Mucosa of rectum (tissue), 2 donors: ENCODE results near the gene MKRN1.
A peak's percentile ranks its signal among the peaks of the same experiment; 100 is the strongest.

ENCODE experiments used
- H3K27ac ChIP-seq, 2 donors: one replicate each; pipeline ENCODE4 v1.7.0; 2013; ENCODE audit warnings: inconsistent platforms in 2 of 2, low read depth in 2 of 2, low read length in 2 of 2
- H3K27me3 ChIP-seq, 2 donors: one replicate each; pipeline ENCODE4 v1.7.0; 2013; ENCODE audit warnings: low read length in 2 of 2; ENCODE audit not compliant: control insufficient read depth in 2 of 2, insufficient read depth in 2 of 2
- H3K36me3 ChIP-seq, 2 donors: one replicate each; pipeline ENCODE4 v1.7.0; 2013; ENCODE audit warnings: low read length in 2 of 2; ENCODE audit not compliant: control insufficient read depth in 2 of 2, insufficient read depth in 2 of 2
- H3K4me1 ChIP-seq, 2 donors: one replicate each; pipeline ENCODE4 v1.7.0; 2013; ENCODE audit warnings: low read length in 2 of 2, mild to moderate bottlenecking in 1 of 2; ENCODE audit not compliant: control insufficient read depth in 2 of 2, insufficient read depth in 2 of 2
- H3K4me3 ChIP-seq, 2 donors: one replicate each; pipeline ENCODE4 v1.7.0; 2013; ENCODE audit warnings: low read length in 2 of 2
- H3K9ac ChIP-seq, 2 donors: one replicate each; pipeline ENCODE4 v1.7.0; 2013; ENCODE audit warnings: low read length in 2 of 2, low read depth in 1 of 2, mild to moderate bottlenecking in 1 of 2
- H3K9me3 ChIP-seq, 2 donors: one replicate each; pipeline ENCODE4 v1.7.0; 2013; ENCODE audit warnings: low read length in 2 of 2; ENCODE audit not compliant: control insufficient read depth in 2 of 2
- donor health status: healthy.
- donor health status: Normal muscosa, but diverticular disease.

The MKRN1 gene, protein sequence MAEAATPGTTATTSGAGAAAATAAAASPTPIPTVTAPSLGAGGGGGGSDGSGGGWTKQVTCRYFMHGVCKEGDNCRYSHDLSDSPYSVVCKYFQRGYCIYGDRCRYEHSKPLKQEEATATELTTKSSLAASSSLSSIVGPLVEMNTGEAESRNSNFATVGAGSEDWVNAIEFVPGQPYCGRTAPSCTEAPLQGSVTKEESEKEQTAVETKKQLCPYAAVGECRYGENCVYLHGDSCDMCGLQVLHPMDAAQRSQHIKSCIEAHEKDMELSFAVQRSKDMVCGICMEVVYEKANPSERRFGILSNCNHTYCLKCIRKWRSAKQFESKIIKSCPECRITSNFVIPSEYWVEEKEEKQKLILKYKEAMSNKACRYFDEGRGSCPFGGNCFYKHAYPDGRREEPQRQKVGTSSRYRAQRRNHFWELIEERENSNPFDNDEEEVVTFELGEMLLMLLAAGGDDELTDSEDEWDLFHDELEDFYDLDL

GRCh38 chr7:140479062-140479738 lies at the start of gene MKRN1:
MKRN1 (minus strand) TSS chr7:140479505; CDS start chr7:140479344, 161 bp downstream.
- no peaks in the 10 kb centered on the region for H3K27me3 ChIP-seq
- H3K9me3 ChIP-seq = no peaks in the 10 kb centered on the region
- peak within 1 kb of the TSS; percentile 89 to 91 for H3K4me3 ChIP-seq
- H3K36me3 ChIP-seq = no peaks in the 10 kb centered on the region
- peak within 1 kb of the TSS; percentile 96 to 97 for H3K27ac ChIP-seq
- peak within 1 kb of the TSS; percentile 91 to 93 for H3K9ac ChIP-seq
- peaks cover 19 to 20% of the 10 kb centered on the region in 2 donors for H3K4me1 ChIP-seq

- Histone ChIP-seq H3K4me3 (no peak overlapping the region), H3K36me3 (no peaks in the 10 kb centered on the region), H3K9me3 (no peaks in the 10 kb centered on the region), H3K27me3 (no peaks in the 10 kb centered on the region), H3K27ac (no peak overlapping the region), H3K9ac (no peak overlapping the region), H3K4me1 (peaks cover 0 to 5% of the 10 kb centered on the region in 2 donors)
Measured at GRCh38 chr7:140526787-140527664, 47.7 kb upstream of the MKRN1 start.

DNA sequence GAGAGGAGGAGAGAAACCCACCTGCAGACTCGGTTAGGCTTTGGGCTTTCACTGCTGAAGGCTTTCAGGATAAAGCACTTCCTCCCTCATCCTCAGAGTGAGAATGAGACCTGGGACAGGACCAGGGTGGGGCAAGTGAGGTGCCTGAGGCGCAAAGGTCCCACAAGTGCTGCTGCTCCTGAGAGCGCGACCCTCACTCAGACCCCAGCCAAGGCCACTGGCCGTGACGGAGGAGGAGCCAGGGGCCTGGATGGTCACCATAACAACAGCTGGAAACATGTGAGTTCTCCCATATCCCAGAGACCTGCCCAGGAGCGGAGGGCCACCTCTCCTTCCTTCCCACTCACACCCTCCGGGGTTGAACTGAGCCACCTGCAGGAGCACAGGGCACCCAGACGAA lies 46.9 kb upstream of the MKRN1 start:
- no peaks in the 10 kb centered on the region for H3K36me3 ChIP-seq
- no peak overlapping the region for H3K27ac ChIP-seq

DNA sequence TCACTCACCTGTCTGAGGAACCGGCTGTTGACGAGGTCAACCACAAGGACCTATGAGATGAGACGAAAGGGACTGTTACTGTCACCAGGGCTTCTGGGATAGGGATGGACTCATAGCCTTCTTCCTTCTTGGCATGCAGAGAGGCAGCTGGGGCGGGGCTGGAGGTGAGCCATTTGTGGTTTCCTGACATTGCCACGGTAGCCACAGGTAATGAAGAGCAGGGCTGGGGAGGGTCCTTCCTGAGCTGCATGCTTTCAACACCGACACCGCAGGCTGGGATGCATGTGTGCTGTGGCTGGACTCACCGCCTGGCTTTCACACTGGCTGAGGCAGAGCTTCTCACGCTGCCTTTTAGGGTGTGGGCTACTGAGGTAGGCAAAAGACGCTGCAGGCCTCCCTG lies 46.4 kb upstream of the MKRN1 start:
- Histone ChIP-seq H3K36me3 (no peaks in the 10 kb centered on the region), H3K27ac (no peak overlapping the region), H3K9ac (peak overlapping the region in 1 of 2 donors; percentile 3), H3K4me1 (peaks cover 0 to 5% of the 10 kb centered on the region in 2 donors), H3K4me3 (no peak overlapping the region), H3K9me3 (no peaks in the 10 kb centered on the region), H3K27me3 (no peaks in the 10 kb centered on the region)

More for the DNA sequence above, 46.9 kb upstream of the MKRN1 start:
- Histone ChIP-seq H3K9ac (no peak overlapping the region), H3K4me3 (no peak overlapping the region), H3K27me3 (no peaks in the 10 kb centered on the region), H3K9me3 (no peaks in the 10 kb centered on the region), H3K4me1 (peaks cover 0 to 5% of the 10 kb centered on the region in 2 donors)

GRCh38 chr7:140521421-140521820 lies 42.1 kb upstream of the MKRN1 start:
- no peaks in the 10 kb centered on the region for H3K36me3 ChIP-seq
- H3K9ac ChIP-seq = no peak overlapping the region
- H3K4me1 ChIP-seq = peaks cover 13 to 26% of the 10 kb centered on the region in 2 donors
- H3K9me3 ChIP-seq = no peaks in the 10 kb centered on the region
- no peak overlapping the region for H3K4me3 ChIP-seq
- H3K27me3 ChIP-seq = no peaks in the 10 kb centered on the region
- H3K27ac ChIP-seq = no peak overlapping the region

DNA sequence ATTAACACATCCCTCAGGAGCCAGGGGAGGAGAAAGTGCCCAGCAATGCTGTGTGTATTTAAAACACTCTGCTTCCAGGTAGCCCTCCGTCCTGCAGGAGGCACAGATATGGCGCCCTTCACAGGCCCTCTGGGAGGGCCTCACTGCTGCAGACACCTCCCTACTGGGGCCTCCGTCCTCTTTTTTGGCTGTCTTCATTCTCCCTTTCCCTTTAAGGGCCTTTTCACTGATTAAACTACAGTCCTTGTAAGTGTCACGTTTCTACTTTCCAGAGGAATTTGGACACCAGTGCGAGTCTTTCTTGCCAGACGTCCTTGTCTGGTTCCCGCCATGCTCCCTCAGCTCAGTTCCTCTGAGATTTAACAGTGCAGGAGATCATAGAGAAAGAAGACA lies 39.7 kb upstream of the MKRN1 start:
- Histone ChIP-seq H3K4me3 (peak overlapping the region; percentile 65 to 74), H3K9me3 (no peaks in the 10 kb centered on the region), H3K27me3 (peaks cover 0 to 3% of the 10 kb centered on the region in 2 donors), H3K9ac (peak overlapping the region; percentile 69 to 76), H3K27ac (peak overlapping the region; percentile 94 to 96), H3K36me3 (no peaks in the 10 kb centered on the region), H3K4me1 (peaks cover 13 to 22% of the 10 kb centered on the region in 2 donors)

- H3K9ac ChIP-seq = peak overlapping the region; percentile 69 to 76
- H3K9me3 ChIP-seq = no peaks in the 10 kb centered on the region
- H3K36me3 ChIP-seq = no peaks in the 10 kb centered on the region
- peak overlapping the region; percentile 65 to 74 for H3K4me3 ChIP-seq
- H3K27ac ChIP-seq = peak overlapping the region; percentile 94 to 96
- H3K4me1 ChIP-seq = peaks cover 13 to 22% of the 10 kb centered on the region in 2 donors
- H3K27me3 ChIP-seq = peaks cover 0 to 3% of the 10 kb centered on the region in 2 donors
Measured at GRCh38 chr7:140518370-140519006, 39.2 kb upstream of the MKRN1 start.

GRCh38 chr7:140517546-140518369 lies 38.5 kb upstream of the MKRN1 start:
- Histone ChIP-seq H3K9ac (peak overlapping the region; percentile 69 to 76), H3K27me3 (peaks cover 0 to 3% of the 10 kb centered on the region in 2 donors), H3K27ac (peak overlapping the region; percentile 94 to 96), H3K4me1 (peaks cover 13 to 22% of the 10 kb centered on the region in 2 donors), H3K36me3 (no peaks in the 10 kb centered on the region), H3K9me3 (no peaks in the 10 kb centered on the region), H3K4me3 (peak overlapping the region; percentile 65 to 74)
